Endothelial cell of umbilical vein (primary cell): ENCODE results near the gene IL1R2. TPM values are rescaled to one million over a fixed set of nuclear protein-coding genes. Genes with fewer than 3 reads are reported as not detected.

Experiments
- BruUV-seq: library from RNA; stranded (reverse); fragments of 400-500 nt; replicated peaks from 2 replicates; lab custom pipeline; 2021; lab: Mats Ljungman, UMichigan
- CTCF ChIA-PET: fragments of 300-600, 350-600 bp; sonication (Branson Sonifier 250); formaldehyde crosslinking; loops from one replicate; lab custom pipeline; 2021; ENCODE audit warnings: antibody characterized with exemption, inconsistent platforms; lab: Charles Lee
- POLR2A ChIA-PET: fragments of 300-600, 350-600 bp; sonication (Branson Sonifier 250); formaldehyde crosslinking; loops from one replicate; lab custom pipeline; 2021; ENCODE audit warnings: antibody characterized with exemption, inconsistent platforms; lab: Charles Lee
- DNase-seq: peaks from one replicate; pipeline ENCODE4 v3.0.0-alpha.2; 2011; ENCODE audit warnings: low read depth, low spot score
- FAIRE-seq: peaks from 2 replicates; lab custom pipeline; 2011; peaks lifted over from hg19 to GRCh38; lab: Jason Lieb, UNC
- H2AFZ ChIP-seq: 2 replicates; pipeline ENCODE4 v1.6.0; 2012; ENCODE audit warnings: low read depth, low read length, control low read depth, inconsistent platforms
- H3K27ac ChIP-seq: 2 replicates; pipeline ENCODE4 v1.5.1; 2011; ENCODE audit warnings: low read depth, mild to moderate bottlenecking, control low read depth, low read length, moderate library complexity; ENCODE audit not compliant: insufficient read depth
- H3K27me3 ChIP-seq, 2 experiments: 2 replicates each; pipeline versions ENCODE4 v1.6.0 to v1.6.1; 2011; ENCODE audit warnings: low read length in 2 of 2, mixed read lengths in 1 of 2; ENCODE audit not compliant: control insufficient read depth in 2 of 2, insufficient read depth in 2 of 2
- H3K36me3 ChIP-seq, 2 experiments: 2 replicates in 1 of 2; 3 replicates in 1 of 2; pipeline ENCODE4 v1.5.1; 2011; ENCODE audit warnings: low read length in 2 of 2, mild to moderate bottlenecking in 1 of 2, moderate library complexity in 1 of 2; ENCODE audit not compliant: control insufficient read depth in 2 of 2, insufficient read depth in 2 of 2; ENCODE audit errors: extremely low read depth in 1 of 2
- H3K4me1 ChIP-seq: 3 replicates; pipeline ENCODE4 v1.5.1; 2011; ENCODE audit warnings: mild to moderate bottlenecking, low read length; ENCODE audit not compliant: control insufficient read depth, insufficient read depth; ENCODE audit errors: extremely low read depth
- H3K4me2 ChIP-seq: 2 replicates; pipeline ENCODE4 v1.6.1; 2011; ENCODE audit warnings: low read length, control low read depth, mixed read lengths; ENCODE audit not compliant: insufficient read depth
- H3K4me3 ChIP-seq, 3 experiments: fragments of 200-600 bp in 1 of 3; sonication (generic), shearing (Covaris generic) in 1 of 3; replicated peaks in 1 of 3; 2 replicates each; pipeline ENCODE4 v1.5.1; 2011 to 2016; ENCODE audit warnings: control low read depth in 3 of 3, low read length in 3 of 3, mild to moderate bottlenecking in 2 of 3, inconsistent platforms in 1 of 3, low read depth in 1 of 3, moderate library complexity in 1 of 3; ENCODE audit not compliant: insufficient read depth in 1 of 3
- H3K79me2 ChIP-seq: 2 replicates; pipeline ENCODE4 v1.6.0; 2012; ENCODE audit warnings: low read length, inconsistent platforms; ENCODE audit not compliant: control insufficient read depth, insufficient read depth
- H3K9ac ChIP-seq: replicated peaks from 2 replicates; pipeline ENCODE3; 2011; ENCODE audit warnings: low read length, control low read depth; ENCODE audit not compliant: insufficient read depth; ENCODE audit errors: extremely low read depth
- H3K9me1 ChIP-seq: replicated peaks from 3 replicates; pipeline ENCODE4 v1.6.0; 2011; ENCODE audit warnings: mild to moderate bottlenecking, low read length; ENCODE audit not compliant: control insufficient read depth, insufficient read depth; ENCODE audit errors: extremely low read depth
- H3K9me3 ChIP-seq: replicated peaks from 2 replicates; pipeline ENCODE4 v1.5.1; 2012; ENCODE audit warnings: low read length, inconsistent platforms; ENCODE audit not compliant: control insufficient read depth, insufficient read depth
- H4K20me1 ChIP-seq: replicated peaks from 2 replicates; pipeline ENCODE3; 2011; ENCODE audit warnings: mild to moderate bottlenecking, low read length; ENCODE audit not compliant: control insufficient read depth, insufficient read depth; ENCODE audit errors: extremely low read depth
- CTCF ChIP-seq, 2 donors: IDR thresholded peaks; 1 replicate in 1 of 2; 2 replicates in 1 of 2; pipeline ENCODE4 v1.5.1; 2011; ENCODE audit warnings: low read length in 2 of 2, mild to moderate bottlenecking in 2 of 2, moderate library complexity in 2 of 2, control low read depth in 1 of 2, inconsistent platforms in 1 of 2, low read depth in 1 of 2; ENCODE audit not compliant: insufficient read depth in 1 of 2; ENCODE audit errors: extremely low read depth in 1 of 2
- EZH2 ChIP-seq: IDR thresholded peaks from 2 replicates; pipeline ENCODE4 v1.6.1; 2012; ENCODE audit warnings: borderline replicate concordance, low read depth, mild to moderate bottlenecking, moderate library complexity, low read length, inconsistent platforms; ENCODE audit not compliant: severe bottlenecking
- FOS ChIP-seq: IDR thresholded peaks from 2 replicates; pipeline ENCODE4 v1.6.1; 2011; ENCODE audit warnings: mild to moderate bottlenecking, low read length, moderate library complexity, borderline replicate concordance; ENCODE audit not compliant: insufficient read depth
- GATA2 ChIP-seq: IDR thresholded peaks from 2 replicates; pipeline ENCODE4 v1.7.0; 2011; ENCODE audit warnings: low read depth, mild to moderate bottlenecking, moderate library complexity, mixed read lengths, low read length; ENCODE audit not compliant: insufficient read length, insufficient read depth
- JUN ChIP-seq: IDR thresholded peaks from 2 replicates; pipeline ENCODE4 v1.6.1; 2011; ENCODE audit warnings: borderline replicate concordance, low read depth; ENCODE audit not compliant: insufficient read length, insufficient read depth
- MAX ChIP-seq: IDR thresholded peaks from 2 replicates; pipeline ENCODE4 v1.6.1; 2011; ENCODE audit not compliant: insufficient read depth, insufficient read length
- MYC ChIP-seq: IDR thresholded peaks from one replicate; pipeline ENCODE4 v1.6.1; 2011; ENCODE audit warnings: mild to moderate bottlenecking, low read depth, low read length
- POLR2A ChIP-seq: IDR thresholded peaks from 2 replicates; pipeline ENCODE4 v1.6.1; 2012; ENCODE audit warnings: low read depth, mild to moderate bottlenecking, control low read depth, low read length
- POLR2AphosphoS5 ChIP-seq: IDR thresholded peaks from 2 replicates; pipeline ENCODE4 v1.6.1; 2012; ENCODE audit warnings: low read depth, mild to moderate bottlenecking, control low read depth, low read length, moderate library complexity; ENCODE audit not compliant: insufficient read depth
- dilution Hi-C: fragments of 300-500 bp; cut with MboI; formaldehyde crosslinking; loops from one replicate; pipeline ENCODE4 v1.15.0; 2019; ENCODE audit warnings: low sequenced_read_pairs; ENCODE audit not compliant: extremely low pct_ligation_motif_present
- intact Hi-C: fragments of 100-400 bp; cut with micrococcal nuclease; formaldehyde crosslinking; loops from one replicate; pipeline ENCODE4 v1.10.0; 2022
- polyA plus RNA-seq, 4 experiments: library from polyadenylated mRNA; depleted of rRNA in 3 of 4; stranded (reverse) in 3 of 4; unstranded in 1 of 4; fragments of >200 nt; gene quantifications; 2 replicates each; pipeline versions ENCODE4 v1.2.1 to v1.2.3, GENCODE V29; 2011 to 2012; ENCODE audit warnings: missing spikeins in 1 of 4
- total RNA-seq: library from RNA; stranded (reverse); gene quantifications from 2 replicates; pipeline ENCODE4 v1.2.3, GENCODE V29; 2021

Gene IL1R2
- total and polyA plus RNA-seq, 2 donors (not counting 3 experiments of a cell fraction or from before 2014, with no cell fraction given) = not detected

GRCh38 chr2:101948625-101949155, 43.1 kb upstream of the IL1R2 start:
- no peak for DNase-seq
- Histone ChIP-seq H3K4me1 (no peaks in the 10 kb centered on the region), H3K4me2 (no peak overlapping the region), H2AFZ (no peak overlapping the region), H3K27ac (no peak overlapping the region), H3K9me3 (no peaks in the 10 kb centered on the region), H3K4me3 (no peak overlapping the region), H3K27me3 (peaks cover 0 to 6% of the 10 kb centered on the region in 2 experiments), H3K79me2 (no peaks in the 10 kb centered on the region), H4K20me1 (no peaks in the 10 kb centered on the region), H3K9ac (no peak overlapping the region), H3K36me3 (no peaks in the 10 kb centered on the region), H3K9me1 (no peaks in the 10 kb centered on the region)
- dilution Hi-C loops = no loop called here
- TF ChIP-seq CTCF (IDR thresholded peaks at IDR 0.05; ENCODE audit: extremely low read depth in 1 of 2, insufficient read depth in 1 of 2, low read depth in 1 of 2, low read length in 2 of 2) (no peak), POLR2AphosphoS5 (no peak), POLR2A (no peak), EZH2 (no peak)
- no TSS peak for BruUV-seq
- ChIA-PET CTCF (no interaction called here), POLR2A (no interaction called here)
- FAIRE-seq = no peak
- intact Hi-C loops = no loop called here

GRCh38 chr2:101949304-101949703, 42.5 kb upstream of the IL1R2 start:
- POLR2A ChIA-PET = no interaction called here
- no peak for TF ChIP-seq GATA2
- TF ChIP-seq EZH2 = no peak
- no peak for TF ChIP-seq POLR2A
- no peak for TF ChIP-seq MAX
- no peak for TF ChIP-seq MYC
- no peak for TF ChIP-seq JUN
- no peak for TF ChIP-seq CTCF (IDR thresholded peaks at IDR 0.05; ENCODE audit: extremely low read depth in 1 of 2, insufficient read depth in 1 of 2, low read depth in 1 of 2, low read length in 2 of 2)
- no peak for TF ChIP-seq POLR2AphosphoS5
- no peak for TF ChIP-seq FOS
- Histone ChIP-seq H3K9ac (no peak overlapping the region), H3K27me3 (peaks cover 0 to 6% of the 10 kb centered on the region in 2 experiments), H4K20me1 (no peaks in the 10 kb centered on the region), H3K36me3 (no peaks in the 10 kb centered on the region), H2AFZ (no peak overlapping the region), H3K9me3 (no peaks in the 10 kb centered on the region), H3K4me1 (no peaks in the 10 kb centered on the region), H3K4me2 (no peak overlapping the region), H3K9me1 (no peaks in the 10 kb centered on the region), H3K4me3 (no peak overlapping the region), H3K79me2 (no peaks in the 10 kb centered on the region), H3K27ac (no peak overlapping the region)
- CTCF ChIA-PET = no interaction called here
- intact Hi-C loops (no loop called here), dilution Hi-C loops (no loop called here)
- FAIRE-seq = no peak
- DNase-seq = no peak
- no TSS peak for BruUV-seq
